ENCODE results near the gene BCL2.
"Not testable (repeated sequence)": the region's sequence is repeated elsewhere in the genome, so short reads cannot be mapped to it uniquely, and the experiment has no call there.

The BCL2 gene
- total RNA-seq: 168 to 286 (median 219) reads per million in 3 donors

GRCh38 chr18:63319383-63320122, at the start of gene BCL2:
BCL2 (minus strand) TSS chr18:63319769.
- peak within 1 kb of the TSS; percentile 84 for H3K27ac ChIP-seq (ENCODE audit: insufficient read depth, low read length, poor library complexity, severe bottlenecking)
- no peak for DNase-seq
- no peaks in the 10 kb centered on the region for H3K27me3 ChIP-seq (replicated peaks; ENCODE audit: control insufficient read depth, insufficient read depth, low read length, poor library complexity, severe bottlenecking)
- no peaks in the 10 kb centered on the region for H3K36me3 ChIP-seq (ENCODE audit: control insufficient read depth, insufficient read depth, low read length)
- no peaks in the 10 kb centered on the region for H3K9me3 ChIP-seq (ENCODE audit: control insufficient read depth, low read length)
- peaks cover 20% of the 10 kb centered on the region for H3K4me1 ChIP-seq (ENCODE audit: control insufficient read depth, insufficient read depth, low read length, poor library complexity, severe bottlenecking)
- H3K4me3 ChIP-seq (ENCODE audit: insufficient read depth, low read depth, low read length, poor library complexity, severe bottlenecking): peak within 1 kb of the TSS; percentile 89

- H3K36me3 ChIP-seq (ENCODE audit: control insufficient read depth, insufficient read depth, low read length): no peaks in the 10 kb centered on the region
- H3K9me3 ChIP-seq (ENCODE audit: control insufficient read depth, low read length): no peaks in the 10 kb centered on the region
- no peak overlapping the region for H3K27ac ChIP-seq (ENCODE audit: insufficient read depth, low read length, poor library complexity, severe bottlenecking)
- H3K27me3 ChIP-seq (replicated peaks; ENCODE audit: control insufficient read depth, insufficient read depth, low read length, poor library complexity, severe bottlenecking): no peaks in the 10 kb centered on the region
- H3K4me1 ChIP-seq (ENCODE audit: control insufficient read depth, insufficient read depth, low read length, poor library complexity, severe bottlenecking): peaks cover 22% of the 10 kb centered on the region
- no peak for DNase-seq
- H3K4me3 ChIP-seq (ENCODE audit: insufficient read depth, low read depth, low read length, poor library complexity, severe bottlenecking): no peak overlapping the region
Measured at GRCh38 chr18:63368611-63369010, 49.0 kb upstream of the BCL2 start.

GRCh38 chr18:63367053-63367953, 47.7 kb upstream of the BCL2 start, which contains the start of gene KDSR:
KDSR (minus strand) TSS chr18:63367206; CDS start chr18:63367118, 88 bp downstream.
- peaks cover 22% of the 10 kb centered on the region for H3K4me1 ChIP-seq (ENCODE audit: control insufficient read depth, insufficient read depth, low read length, poor library complexity, severe bottlenecking)
- DNase-seq: peak; percentile 66 to 72 (median 69)
- peak within 1 kb of the TSS; percentile 81 for H3K27ac ChIP-seq (ENCODE audit: insufficient read depth, low read length, poor library complexity, severe bottlenecking)
- peak within 1 kb of the TSS; percentile 96 for H3K4me3 ChIP-seq (ENCODE audit: insufficient read depth, low read depth, low read length, poor library complexity, severe bottlenecking)
- no peaks in the 10 kb centered on the region for H3K9me3 ChIP-seq (ENCODE audit: control insufficient read depth, low read length)
- H3K27me3 ChIP-seq (replicated peaks; ENCODE audit: control insufficient read depth, insufficient read depth, low read length, poor library complexity, severe bottlenecking): no peaks in the 10 kb centered on the region
- peaks cover 3% of the 10 kb centered on the region for H3K36me3 ChIP-seq (ENCODE audit: control insufficient read depth, insufficient read depth, low read length)

- H3K4me3 ChIP-seq (ENCODE audit: insufficient read depth, low read depth, low read length, poor library complexity, severe bottlenecking): peak overlapping the region; percentile 96
- H3K9me3 ChIP-seq (ENCODE audit: control insufficient read depth, low read length): no peaks in the 10 kb centered on the region
- peak; percentile 63 to 70 (median 68) for DNase-seq
- H3K27ac ChIP-seq (ENCODE audit: insufficient read depth, low read length, poor library complexity, severe bottlenecking): peak overlapping the region; percentile 81
- no peaks in the 10 kb centered on the region for H3K27me3 ChIP-seq (replicated peaks; ENCODE audit: control insufficient read depth, insufficient read depth, low read length, poor library complexity, severe bottlenecking)
- peaks cover 8% of the 10 kb centered on the region for H3K36me3 ChIP-seq (ENCODE audit: control insufficient read depth, insufficient read depth, low read length)
- peaks cover 22% of the 10 kb centered on the region for H3K4me1 ChIP-seq (ENCODE audit: control insufficient read depth, insufficient read depth, low read length, poor library complexity, severe bottlenecking)
Measured at GRCh38 chr18:63366213-63367052, 46.9 kb upstream of the BCL2 start.

- Histone ChIP-seq H3K27ac (ENCODE audit: insufficient read depth, low read length, poor library complexity, severe bottlenecking) (peak overlapping the region; percentile 81), H3K4me1 (ENCODE audit: control insufficient read depth, insufficient read depth, low read length, poor library complexity, severe bottlenecking) (peaks cover 22% of the 10 kb centered on the region), H3K36me3 (ENCODE audit: control insufficient read depth, insufficient read depth, low read length) (peaks cover 11% of the 10 kb centered on the region), H3K27me3 (replicated peaks; ENCODE audit: control insufficient read depth, insufficient read depth, low read length, poor library complexity, severe bottlenecking) (no peaks in the 10 kb centered on the region), H3K4me3 (ENCODE audit: insufficient read depth, low read depth, low read length, poor library complexity, severe bottlenecking) (peak overlapping the region; percentile 96), H3K9me3 (ENCODE audit: control insufficient read depth, low read length) (no peaks in the 10 kb centered on the region)
- DNase-seq: no peak
Measured at GRCh38 chr18:63365876-63366212, 46.3 kb upstream of the BCL2 start.

- no peak overlapping the region for H3K4me3 ChIP-seq (ENCODE audit: insufficient read depth, low read depth, low read length, poor library complexity, severe bottlenecking)
- no peaks in the 10 kb centered on the region for H3K9me3 ChIP-seq (ENCODE audit: control insufficient read depth, low read length)
- peaks cover 22% of the 10 kb centered on the region for H3K4me1 ChIP-seq (ENCODE audit: control insufficient read depth, insufficient read depth, low read length, poor library complexity, severe bottlenecking)
- no peaks in the 10 kb centered on the region for H3K27me3 ChIP-seq (replicated peaks; ENCODE audit: control insufficient read depth, insufficient read depth, low read length, poor library complexity, severe bottlenecking)
- peak; percentile 23 to 43 (median 35) for DNase-seq
- H3K27ac ChIP-seq (ENCODE audit: insufficient read depth, low read length, poor library complexity, severe bottlenecking): peak overlapping the region; percentile 14
- peaks cover 23% of the 10 kb centered on the region for H3K36me3 ChIP-seq (ENCODE audit: control insufficient read depth, insufficient read depth, low read length)
Measured at GRCh38 chr18:63363951-63364350, 44.4 kb upstream of the BCL2 start.

- Histone ChIP-seq H3K4me1 (ENCODE audit: control insufficient read depth, insufficient read depth, low read length, poor library complexity, severe bottlenecking) (peaks cover 22% of the 10 kb centered on the region), H3K36me3 (ENCODE audit: control insufficient read depth, insufficient read depth, low read length) (peaks cover 23% of the 10 kb centered on the region)
- H3K4me3 ChIP-seq (ENCODE audit: insufficient read depth, low read depth, low read length, poor library complexity, severe bottlenecking); DNase-seq; H3K9me3 ChIP-seq (ENCODE audit: control insufficient read depth, low read length); H3K27ac ChIP-seq (ENCODE audit: insufficient read depth, low read length, poor library complexity, severe bottlenecking); H3K27me3 ChIP-seq (replicated peaks; ENCODE audit: control insufficient read depth, insufficient read depth, low read length, poor library complexity, severe bottlenecking): not testable (repeated sequence)
Measured at GRCh38 chr18:63363420-63363819, 43.9 kb upstream of the BCL2 start.

- no peak overlapping the region for H3K27ac ChIP-seq (ENCODE audit: insufficient read depth, low read length, poor library complexity, severe bottlenecking)
Measured at GRCh38 chr18:63356272-63356896, 36.8 kb upstream of the BCL2 start.

GRCh38 chr18:63350230-63350629, 30.7 kb upstream of the BCL2 start:
- no peak for DNase-seq
- Histone ChIP-seq H3K9me3 (ENCODE audit: control insufficient read depth, low read length) (no peaks in the 10 kb centered on the region), H3K4me3 (ENCODE audit: insufficient read depth, low read depth, low read length, poor library complexity, severe bottlenecking) (no peak overlapping the region), H3K4me1 (ENCODE audit: control insufficient read depth, insufficient read depth, low read length, poor library complexity, severe bottlenecking) (no peaks in the 10 kb centered on the region), H3K27me3 (replicated peaks; ENCODE audit: control insufficient read depth, insufficient read depth, low read length, poor library complexity, severe bottlenecking) (no peaks in the 10 kb centered on the region), H3K36me3 (ENCODE audit: control insufficient read depth, insufficient read depth, low read length) (peaks cover 49% of the 10 kb centered on the region), H3K27ac (ENCODE audit: insufficient read depth, low read length, poor library complexity, severe bottlenecking) (no peak overlapping the region)

More at GRCh38 chr18:63356272-63356896, 36.8 kb upstream of the BCL2 start:
- no peaks in the 10 kb centered on the region for H3K27me3 ChIP-seq (replicated peaks; ENCODE audit: control insufficient read depth, insufficient read depth, low read length, poor library complexity, severe bottlenecking)
- peaks cover 47% of the 10 kb centered on the region for H3K36me3 ChIP-seq (ENCODE audit: control insufficient read depth, insufficient read depth, low read length)
- H3K4me1 ChIP-seq (ENCODE audit: control insufficient read depth, insufficient read depth, low read length, poor library complexity, severe bottlenecking): no peaks in the 10 kb centered on the region
- H3K9me3 ChIP-seq (ENCODE audit: control insufficient read depth, low read length): no peaks in the 10 kb centered on the region
- H3K4me3 ChIP-seq (ENCODE audit: insufficient read depth, low read depth, low read length, poor library complexity, severe bottlenecking): no peak overlapping the region
- DNase-seq: no peak

Measured in effector memory CD4-positive, alpha-beta T cell (primary cell).